Right lung (tissue), 5 donors: ENCODE measurements around the gene NDUFAF8. TPM values are rescaled to one million over a fixed set of nuclear protein-coding genes. Genes with fewer than 3 reads are reported as not detected.
"Not testable (repeated sequence)": the region's sequence is repeated elsewhere in the genome, so short reads cannot be mapped to it uniquely, and the experiment has no call there.

Experiments
- DNase-seq, 2 donors: peaks; one replicate each; pipeline ENCODE4 v3.0.0-alpha.2; 2013
- polyA plus RNA-seq, 5 donors: library from polyadenylated mRNA; unstranded; fragments of 120-200 nt; gene quantifications; one replicate each; pipeline versions ENCODE4 v1.2.1 to v1.2.3, GENCODE V29; 2013; ENCODE audit warnings: inconsistent platforms in 1 of 5, low replicate concordance in 1 of 5; ENCODE audit not compliant: insufficient read length in 5 of 5, insufficient read depth in 1 of 5

Gene NDUFAF8
- polyA plus RNA-seq, 5 donors = 37.7 to 56.8 (median 41.3) TPM

DNA sequence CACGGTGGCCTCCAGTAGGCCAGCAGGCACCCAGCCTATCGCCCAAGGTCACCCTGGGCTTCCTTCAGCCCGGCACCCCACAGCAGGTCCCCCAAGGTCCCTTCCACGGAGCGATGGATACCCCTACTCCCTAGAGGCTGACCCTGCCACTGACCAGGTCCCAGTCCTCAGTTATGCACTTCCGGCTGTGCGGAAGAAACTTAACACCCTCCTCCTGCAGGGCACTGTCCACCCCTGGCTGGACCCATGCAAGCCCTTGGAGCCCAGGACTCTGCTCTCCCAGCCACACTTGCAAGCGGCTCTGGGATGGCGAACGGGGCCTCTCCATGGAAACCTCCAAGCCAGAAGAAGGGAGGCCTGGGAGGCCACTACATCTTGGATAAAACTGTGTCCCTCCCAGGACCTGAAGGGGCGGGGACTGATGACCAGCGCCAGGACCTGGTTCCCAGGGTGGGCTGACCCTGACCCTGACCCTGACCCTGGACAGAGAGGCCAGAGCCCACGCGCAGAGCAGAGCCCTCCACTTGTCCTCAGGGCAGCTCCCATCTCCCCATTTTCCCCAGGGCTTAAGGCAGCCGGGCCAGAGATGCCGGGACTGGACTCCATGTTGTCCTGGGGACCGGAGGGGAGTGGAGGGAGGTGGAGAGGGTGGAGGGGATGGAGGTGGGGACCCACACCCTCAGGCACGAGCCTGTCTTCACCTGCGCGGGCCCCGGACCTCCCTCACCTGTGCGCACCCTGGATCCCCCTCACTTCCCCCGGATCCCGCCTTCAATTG lies 17.1 kb upstream of the NDUFAF8 start:
- DNase-seq = no peak

DNA sequence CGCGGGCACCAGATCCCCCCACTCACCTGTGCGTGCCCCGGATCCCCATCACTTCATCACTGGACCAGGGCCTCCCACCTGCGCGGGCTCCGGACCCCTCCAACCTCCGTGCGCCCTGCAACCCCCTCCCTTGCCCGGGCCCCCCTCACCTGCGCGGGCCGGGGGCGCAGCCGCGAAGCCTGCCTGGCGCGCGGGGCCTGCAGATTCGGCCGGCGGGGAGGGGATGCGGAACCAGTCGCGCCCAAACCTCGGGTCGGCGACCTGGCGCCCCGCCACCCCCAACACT lies 16.6 kb upstream of the NDUFAF8 start:
- DNase-seq = no peak

DNA sequence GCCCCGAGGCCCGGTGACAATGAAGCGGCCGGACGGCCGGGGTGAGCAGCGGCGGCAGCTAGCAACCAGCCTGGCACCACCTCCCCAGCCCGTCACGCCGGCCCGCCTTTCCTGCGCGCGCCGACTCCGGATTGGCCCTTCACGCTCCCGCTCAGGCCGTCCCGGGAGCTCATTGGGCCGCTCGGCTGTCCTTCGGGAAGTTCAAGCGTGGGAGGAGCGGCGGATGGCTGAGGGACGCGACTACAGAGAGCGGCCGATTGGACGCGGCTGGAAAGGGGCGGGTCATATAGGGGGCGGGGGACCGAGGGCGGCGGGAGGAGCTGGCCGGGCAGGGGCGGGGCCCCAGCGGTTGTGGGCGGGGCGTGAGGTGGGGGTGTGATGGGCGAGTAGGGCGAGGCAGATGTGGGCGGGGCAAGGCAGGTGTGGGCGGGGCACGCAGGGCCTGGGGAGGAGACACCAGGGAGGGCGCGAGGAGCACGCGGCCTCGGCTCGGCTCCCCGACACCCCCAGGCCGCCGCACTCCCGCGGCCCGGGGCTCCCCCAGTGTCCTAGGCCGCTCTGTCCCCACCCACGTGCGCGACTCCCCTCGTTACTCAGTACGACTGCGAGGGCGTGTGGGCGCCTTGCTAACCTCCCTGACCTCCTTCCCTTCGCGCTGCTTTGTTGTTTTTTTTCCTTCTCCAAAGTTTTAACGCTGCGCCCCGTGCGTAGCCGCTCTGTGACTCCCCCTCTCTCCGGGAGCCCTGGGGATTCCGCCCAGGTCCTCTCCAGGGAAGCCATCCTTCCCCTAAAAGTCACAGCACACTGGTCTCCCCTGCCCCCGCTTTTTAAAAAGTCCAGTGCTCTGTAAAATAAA lies 16.0 kb upstream of the NDUFAF8 start, which contains the start of gene CEP131:
Gene CEP131 (minus strand): TSS at position 60 of the 856 bp plus-strand sequence. CDS start 2,909 bp downstream, outside the sequence.
- peak; percentile 97 for DNase-seq

GRCh38 chr17:81223762-81224130 lies 15.4 kb upstream of the NDUFAF8 start:
- DNase-seq = peak in 1 of 2 donors; percentile 17

GRCh38 chr17:81227630-81228029 lies 11.5 kb upstream of the NDUFAF8 start:
- DNase-seq = not testable (repeated sequence)

GRCh38 chr17:81228420-81228819 lies 10.7 kb upstream of the NDUFAF8 start:
- DNase-seq = no peak

- no peak for DNase-seq
Measured at GRCh38 chr17:81228834-81229665, 10.1 kb upstream of the NDUFAF8 start.

DNA sequence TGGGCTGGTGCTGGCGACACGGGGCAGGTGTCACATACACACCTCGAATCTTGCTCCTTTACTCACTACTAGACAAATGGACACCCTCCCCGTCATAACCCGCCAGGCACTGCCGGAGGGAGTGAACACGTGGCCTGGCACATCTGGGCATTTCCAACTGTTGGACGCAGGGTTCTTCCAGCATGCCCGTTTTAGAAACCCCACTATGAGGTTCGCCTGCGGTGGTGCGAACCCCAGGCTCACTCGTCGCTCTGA lies 9.5 kb upstream of the NDUFAF8 start:
- no peak for DNase-seq

DNA sequence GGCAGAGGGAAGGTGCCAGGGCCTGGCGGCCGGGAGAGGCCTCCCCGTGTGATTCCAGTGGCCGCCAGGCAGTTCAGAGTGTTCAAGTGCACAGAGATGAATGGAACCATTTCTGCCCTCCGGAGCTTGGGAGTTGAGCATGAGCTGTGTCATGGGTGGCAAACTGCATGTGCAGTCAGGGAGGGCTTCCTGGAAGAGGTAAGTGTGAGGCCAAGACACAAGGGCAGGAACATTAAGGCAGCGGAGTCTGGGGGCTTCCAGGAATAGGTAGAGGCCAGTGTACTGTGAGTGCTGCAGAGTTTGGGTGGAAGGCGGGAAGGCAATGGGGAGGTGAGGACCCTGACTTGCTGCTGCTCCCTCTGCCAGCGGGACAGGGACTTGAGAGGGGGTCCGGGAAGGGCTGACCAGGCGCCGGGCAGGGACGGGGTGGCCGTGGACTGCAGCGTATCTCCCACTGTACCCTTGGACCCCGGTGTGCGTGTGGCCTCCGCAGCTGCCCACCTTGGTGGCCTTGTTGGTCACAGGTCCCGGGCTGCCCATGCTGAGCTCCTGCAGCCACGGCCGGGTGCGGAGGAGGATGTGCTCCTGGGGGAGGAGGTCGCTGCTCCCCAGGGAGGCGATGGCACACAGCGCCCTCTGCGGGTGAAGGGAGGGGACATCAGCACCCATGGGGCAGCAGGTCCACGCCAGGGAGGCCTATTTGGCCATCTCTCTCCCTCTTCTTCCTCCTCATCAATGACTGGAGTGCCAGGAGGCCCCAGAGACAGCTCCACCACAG lies 8.9 kb upstream of the NDUFAF8 start:
- no peak for DNase-seq

DNA sequence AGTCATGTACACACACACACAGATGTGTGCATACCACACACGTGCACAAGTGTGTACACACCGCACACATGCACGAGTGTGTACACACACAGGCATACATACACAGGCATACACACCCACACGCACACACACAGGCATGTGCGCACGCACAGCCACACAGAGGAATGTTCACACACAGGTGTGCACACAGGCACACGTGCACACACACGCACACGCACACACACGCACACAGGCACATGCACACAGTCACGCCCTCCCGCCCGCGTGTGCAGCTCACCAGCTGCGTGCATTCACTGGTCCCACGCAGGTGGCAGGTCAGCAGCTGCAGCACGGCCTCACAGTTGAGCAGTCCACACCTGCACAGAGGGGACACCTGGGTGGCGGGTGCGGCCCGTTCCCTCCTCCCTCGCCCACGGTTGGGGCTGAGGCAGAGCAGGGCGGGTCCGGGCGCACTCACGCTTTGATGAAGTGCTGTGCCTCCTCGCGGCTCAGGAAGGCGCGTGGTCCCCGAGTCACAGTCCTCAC lies 7.9 kb upstream of the NDUFAF8 start:
- no peak for DNase-seq

- no peak for DNase-seq
Measured at GRCh38 chr17:81231766-81232581, 7.1 kb upstream of the NDUFAF8 start.

DNA sequence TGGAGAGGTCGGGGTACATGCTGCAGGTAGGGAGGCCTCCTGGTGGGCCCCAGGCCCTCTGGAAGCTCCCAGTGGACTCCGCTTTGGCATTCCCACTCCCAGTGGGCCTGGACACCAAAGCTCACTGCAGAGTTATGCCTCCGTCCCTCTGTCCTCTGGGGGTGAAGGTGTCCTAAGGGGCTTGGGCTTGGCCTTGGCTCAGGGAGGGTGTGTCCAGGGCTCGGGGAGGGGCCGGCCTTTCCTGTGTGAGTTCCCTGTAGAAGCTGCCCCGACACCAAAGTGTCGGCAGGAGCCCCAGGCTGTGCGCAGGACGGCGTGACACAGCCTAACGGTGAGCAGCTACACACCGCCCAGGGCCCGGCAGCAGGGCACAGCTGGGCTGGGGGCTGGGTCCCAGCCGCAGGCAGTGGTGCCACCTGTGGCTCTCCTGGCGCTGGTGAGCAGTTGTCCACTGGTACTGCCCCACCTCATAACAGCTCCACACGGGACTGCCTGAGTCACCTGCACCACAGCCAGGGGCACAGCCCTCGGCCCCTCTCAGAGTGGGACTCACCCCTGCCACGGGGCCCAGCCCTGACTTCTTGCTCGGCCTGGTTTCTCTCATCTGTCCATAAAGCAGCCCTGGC lies 6.4 kb upstream of the NDUFAF8 start:
- no peak for DNase-seq

DNA sequence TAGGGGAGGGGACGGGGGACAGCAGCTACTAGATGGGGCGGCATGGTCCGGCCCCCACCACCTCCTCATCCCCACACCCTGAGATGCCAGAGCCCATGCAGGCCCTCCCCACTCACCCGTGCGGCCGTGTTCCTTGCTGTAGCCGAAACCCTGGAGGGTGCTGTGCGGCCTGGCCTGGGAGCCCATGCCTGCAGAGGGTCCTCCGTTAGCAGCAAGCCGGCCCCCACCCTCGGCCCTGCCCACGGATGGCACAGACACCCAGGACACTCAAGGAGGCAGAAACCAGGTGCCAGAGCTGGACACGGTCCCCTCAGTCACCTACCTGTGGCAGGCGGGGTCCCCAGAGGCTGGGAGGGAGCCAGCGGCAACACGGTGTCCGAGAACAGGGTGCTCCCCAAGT lies 5.8 kb upstream of the NDUFAF8 start:
- no peak for DNase-seq

GRCh38 chr17:81233811-81234505 lies 5.2 kb upstream of the NDUFAF8 start:
- no peak for DNase-seq

- DNase-seq = no peak
Measured at GRCh38 chr17:81234506-81234855, 4.6 kb upstream of the NDUFAF8 start.

GRCh38 chr17:81234940-81235821 lies 3.9 kb upstream of the NDUFAF8 start:
- no peak for DNase-seq

GRCh38 chr17:81235822-81236740 lies 3.0 kb upstream of the NDUFAF8 start:
- no peak for DNase-seq
